Upper lobe of left lung (tissue), 6 donors: Measurements from ENCODE around the gene ATF6. TPM values are rescaled to one million over a fixed set of nuclear protein-coding genes. Genes with fewer than 3 reads are reported as not detected.

Experiments
- ATAC-seq, 2 donors: fragments of 200-7000 bp; cut with Tn5 transposase; one replicate each; pipeline ENCODE4 v1.9.1; 2022; ENCODE audit warnings: mild to moderate bottlenecking in 2 of 2, moderate library complexity in 2 of 2; ENCODE audit not compliant: low FRiP score in 2 of 2
- DNase-seq, 2 donors: peaks; one replicate each; pipeline ENCODE4 v3.0.0-alpha.2; 2019 to 2020
- H3K27ac ChIP-seq, 4 donors: fragments of 200-600 bp; sonication (generic); one replicate each; pipeline ENCODE4 v1.5.1; 2016 to 2019
- H3K27me3 ChIP-seq, 4 donors: fragments of 200-600 bp; sonication (generic); one replicate each; pipeline ENCODE4 v1.5.1; 2017 to 2019
- H3K36me3 ChIP-seq, 4 donors: fragments of 200-600 bp; sonication (generic); one replicate each; pipeline ENCODE4 v1.5.1; 2016 to 2019
- H3K4me1 ChIP-seq, 4 donors: fragments of 200-600 bp; sonication (generic); one replicate each; pipeline ENCODE4 v1.5.1; 2018 to 2019
- H3K4me3 ChIP-seq, 4 donors: fragments of 200-600 bp; sonication (generic); one replicate each; pipeline ENCODE4 v1.5.1; 2017 to 2019; ENCODE audit warnings: mild to moderate bottlenecking in 2 of 4, moderate library complexity in 1 of 4
- H3K9me3 ChIP-seq, 4 donors: fragments of 200-600 bp; sonication (generic); one replicate each; pipeline ENCODE4 v1.5.1; 2018 to 2019
- EP300 ChIP-seq, 4 donors: sonication (generic); formaldehyde crosslinking; IDR thresholded peaks; one replicate each; pipeline ENCODE4 v1.5.1; 2017; ENCODE audit warnings: antibody characterized with exemption in 4 of 4, control low read depth in 2 of 4
- POLR2A ChIP-seq, 4 donors: fragments of 450-650 bp; IDR thresholded peaks; one replicate each; pipeline ENCODE4 v1.5.1; 2016 to 2017; ENCODE audit warnings: antibody characterized with exemption in 4 of 4, mild to moderate bottlenecking in 2 of 4
- POLR2AphosphoS5 ChIP-seq, 2 donors: sonication (generic); formaldehyde crosslinking; IDR thresholded peaks; one replicate each; pipeline ENCODE4 v1.5.1; 2017; ENCODE audit warnings: antibody characterized with exemption in 2 of 2
- WGBS, 2 donors: methylation state at CpG; one replicate each; pipeline ENCODE4 v1.1.5; 2017 to 2018; 5-methylcytosine and 5-hydroxymethylcytosine counted together
- total RNA-seq, 6 donors: library from RNA; depleted of rRNA in 4 of 6; stranded (reverse); fragments of >200 nt in 4 of 6; gene quantifications; one replicate each; pipeline versions ENCODE4 v1.1.0 to v1.2.1, GENCODE V29; 2016 to 2021
- TF ChIP-seq, protein P1 (sequence below), 6 experiments: fragments of 450-650 bp in 4 of 6; fragments of 200-600 bp in 2 of 6; sonication (generic) in 2 of 6; IDR thresholded peaks; one replicate each; pipeline ENCODE4 v1.5.1; 2016 to 2019; ENCODE audit warnings: antibody characterized with exemption in 6 of 6
- donor health status: DM: no; HTN: no; CAD: no; lungs with moderate emphysema.
- donor health status: DM: no; HTN: yes; CAD: no; lungs with severe emphysema.

ATF6 gene
- total RNA-seq, 6 donors from 2014 or later: 14.2 to 36.7 (median 27.0) TPM

GRCh38 chr1:161919229-161919628 lies 153.1 kb downstream of the ATF6 start:
- H3K9me3 ChIP-seq: no peaks in the 10 kb centered on the region
- no peak for ATAC-seq
- DNase-seq: no peak

GRCh38 chr1:161921491-161921890 lies 155.4 kb downstream of the ATF6 start:
- H3K9me3 ChIP-seq: no peaks in the 10 kb centered on the region
- H3K4me1 ChIP-seq: no peaks in the 10 kb centered on the region
- H3K4me3 ChIP-seq: no peak overlapping the region
- DNase-seq (no peak), ATAC-seq (no peak)
- TF ChIP-seq POLR2A (IDR thresholded peaks at IDR 0.05) (no peak), EP300 (IDR thresholded peaks at IDR 0.05) (no peak), POLR2AphosphoS5 (IDR thresholded peaks at IDR 0.05) (no peak)
- TF ChIP-seq, protein P1, sequence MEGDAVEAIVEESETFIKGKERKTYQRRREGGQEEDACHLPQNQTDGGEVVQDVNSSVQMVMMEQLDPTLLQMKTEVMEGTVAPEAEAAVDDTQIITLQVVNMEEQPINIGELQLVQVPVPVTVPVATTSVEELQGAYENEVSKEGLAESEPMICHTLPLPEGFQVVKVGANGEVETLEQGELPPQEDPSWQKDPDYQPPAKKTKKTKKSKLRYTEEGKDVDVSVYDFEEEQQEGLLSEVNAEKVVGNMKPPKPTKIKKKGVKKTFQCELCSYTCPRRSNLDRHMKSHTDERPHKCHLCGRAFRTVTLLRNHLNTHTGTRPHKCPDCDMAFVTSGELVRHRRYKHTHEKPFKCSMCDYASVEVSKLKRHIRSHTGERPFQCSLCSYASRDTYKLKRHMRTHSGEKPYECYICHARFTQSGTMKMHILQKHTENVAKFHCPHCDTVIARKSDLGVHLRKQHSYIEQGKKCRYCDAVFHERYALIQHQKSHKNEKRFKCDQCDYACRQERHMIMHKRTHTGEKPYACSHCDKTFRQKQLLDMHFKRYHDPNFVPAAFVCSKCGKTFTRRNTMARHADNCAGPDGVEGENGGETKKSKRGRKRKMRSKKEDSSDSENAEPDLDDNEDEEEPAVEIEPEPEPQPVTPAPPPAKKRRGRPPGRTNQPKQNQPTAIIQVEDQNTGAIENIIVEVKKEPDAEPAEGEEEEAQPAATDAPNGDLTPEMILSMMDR (IDR thresholded peaks at IDR 0.05): no peak
- no peaks in the 10 kb centered on the region for H3K27me3 ChIP-seq
- 95 to 97% methylated on average over 1 of the region's 1 CpG for WGBS, 2 donors
- H3K27ac ChIP-seq: no peak overlapping the region
- peaks cover 0 to 6% (median 0%) of the 10 kb centered on the region in 4 donors for H3K36me3 ChIP-seq

More at GRCh38 chr1:161919229-161919628, 153.1 kb downstream of the ATF6 start:
- TF ChIP-seq EP300 (IDR thresholded peaks at IDR 0.05) (no peak), POLR2AphosphoS5 (IDR thresholded peaks at IDR 0.05) (no peak), POLR2A (IDR thresholded peaks at IDR 0.05) (no peak)
- TF ChIP-seq, protein P1 (IDR thresholded peaks at IDR 0.05): no peak
- Histone ChIP-seq H3K4me3 (no peak overlapping the region), H3K36me3 (peaks cover 0 to 15% (median 4%) of the 10 kb centered on the region in 4 donors), H3K27me3 (no peaks in the 10 kb centered on the region), H3K4me1 (no peaks in the 10 kb centered on the region), H3K27ac (no peak overlapping the region)

DNA sequence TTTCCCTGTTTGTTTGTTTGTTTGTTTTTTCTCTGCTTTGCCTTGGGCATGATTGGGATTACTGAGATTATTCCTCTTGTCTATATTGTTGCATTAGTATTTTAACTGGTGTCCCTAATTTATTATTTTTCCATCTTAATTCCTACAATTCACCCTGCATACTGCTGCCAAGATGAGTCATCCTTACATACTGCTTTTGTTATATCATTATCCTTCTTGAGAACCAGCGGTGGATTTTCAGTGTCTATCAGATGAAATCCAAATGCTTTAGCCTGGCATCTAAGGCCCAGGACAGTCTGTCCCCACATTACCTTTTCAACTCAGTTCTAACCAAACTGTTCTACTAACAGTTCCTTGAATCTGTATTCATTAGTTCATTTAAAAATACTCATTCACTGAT lies 155.9 kb downstream of the ATF6 start:
- 94 to 100% methylated on average over 1 of the region's 1 CpG for WGBS, 2 donors
- H3K27ac ChIP-seq: no peak overlapping the region
- H3K9me3 ChIP-seq: no peaks in the 10 kb centered on the region
- H3K4me3 ChIP-seq: no peak overlapping the region
- ATAC-seq: no peak
- DNase-seq: no peak
- TF ChIP-seq, protein P1 (IDR thresholded peaks at IDR 0.05): no peak
- TF ChIP-seq EP300 (IDR thresholded peaks at IDR 0.05) (no peak), POLR2A (IDR thresholded peaks at IDR 0.05) (no peak)
- H3K4me1 ChIP-seq: no peaks in the 10 kb centered on the region
- H3K36me3 ChIP-seq: peaks cover 0 to 4% (median 0%) of the 10 kb centered on the region in 4 donors
- H3K27me3 ChIP-seq: no peaks in the 10 kb centered on the region

- Histone ChIP-seq H3K9me3 (no peaks in the 10 kb centered on the region), H3K27ac (no peak overlapping the region), H3K4me3 (no peak overlapping the region), H3K36me3 (peaks cover 0 to 5% (median 0%) of the 10 kb centered on the region in 4 donors), H3K27me3 (no peaks in the 10 kb centered on the region), H3K4me1 (no peaks in the 10 kb centered on the region)
- DNase-seq (no peak), ATAC-seq (no peak)
- 88 to 95% methylated on average over 2 of the region's 2 CpGs for WGBS, 2 donors
- TF ChIP-seq POLR2AphosphoS5 (IDR thresholded peaks at IDR 0.05) (no peak), EP300 (IDR thresholded peaks at IDR 0.05) (no peak), POLR2A (IDR thresholded peaks at IDR 0.05) (no peak)
- TF ChIP-seq, protein P1 (IDR thresholded peaks at IDR 0.05): no peak
Observed at GRCh38 chr1:161928056-161928455, 161.9 kb downstream of the ATF6 start.

DNA sequence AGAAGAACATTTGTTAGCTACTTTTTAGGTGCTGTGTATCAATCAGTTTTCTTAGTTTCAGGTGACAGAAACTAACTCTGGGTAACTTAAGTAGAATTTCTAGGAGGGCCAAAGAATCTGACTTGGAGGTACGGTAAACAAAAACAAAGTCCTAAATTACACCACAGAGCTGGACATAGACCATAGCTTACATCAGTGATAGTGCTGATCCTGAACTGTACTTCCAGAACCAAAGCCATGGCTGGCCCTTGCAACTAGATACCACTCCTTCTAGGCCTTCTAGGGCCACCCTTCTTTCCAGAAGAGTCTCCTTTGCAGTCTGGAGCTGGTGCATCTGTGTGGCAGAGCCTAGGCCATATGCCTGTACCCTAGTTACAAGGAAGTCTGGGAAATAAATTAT lies 163.0 kb downstream of the ATF6 start:
- WGBS, 2 donors: 100% methylated on average over 1 of the region's 1 CpG
- Histone ChIP-seq H3K27ac (no peak overlapping the region), H3K9me3 (no peaks in the 10 kb centered on the region), H3K27me3 (no peaks in the 10 kb centered on the region), H3K36me3 (peaks cover 0 to 5% (median 0%) of the 10 kb centered on the region in 4 donors), H3K4me1 (peaks cover 0 to 5% (median 0%) of the 10 kb centered on the region in 4 donors), H3K4me3 (no peak overlapping the region)
- ATAC-seq (no peak), DNase-seq (no peak)
- TF ChIP-seq, protein P1 (IDR thresholded peaks at IDR 0.05): no peak
- TF ChIP-seq EP300 (IDR thresholded peaks at IDR 0.05) (no peak), POLR2A (IDR thresholded peaks at IDR 0.05) (no peak), POLR2AphosphoS5 (IDR thresholded peaks at IDR 0.05) (no peak)
